H1 (cell line): ENCODE measurements around the gene PTPRJ. TPM values are rescaled to one million over a fixed set of nuclear protein-coding genes. Genes with fewer than 3 reads are reported as not detected.

ENCODE experiments used
- CTCF ChIA-PET: fragments of 300-600 bp; sonication (Branson Sonifier 250); formaldehyde crosslinking; loops from one replicate; lab custom pipeline; 2021; ENCODE audit not compliant: partially characterized antibody; lab: Charles Lee
- POLR2A ChIA-PET: fragments of 300-600 bp; sonication (Branson Sonifier 250); formaldehyde crosslinking; loops from one replicate; lab custom pipeline; 2021; ENCODE audit warnings: inconsistent platforms; ENCODE audit not compliant: partially characterized antibody; lab: Charles Lee
- DNase-seq, 2 experiments: peaks; one replicate each; pipeline versions ENCODE4 v3.0.0 to v3.0.0-alpha.2; 2010 to 2022; ENCODE audit warnings: low spot score in 2 of 2, low read depth in 1 of 2, mixed read lengths in 1 of 2
- FAIRE-seq: peaks from 2 replicates; lab custom pipeline; 2011; peaks lifted over from hg19 to GRCh38; lab: Jason Lieb, UNC
- H2AFZ ChIP-seq: 2 replicates; pipeline ENCODE4 v1.8.1; 2012; ENCODE audit warnings: low read length, inconsistent platforms
- H2AK5ac ChIP-seq: 2 replicates; pipeline ENCODE4 v1.6.1; 2013; ENCODE audit warnings: low read depth, low read length
- H2BK120ac ChIP-seq: replicated peaks from 2 replicates; pipeline ENCODE3; 2013; ENCODE audit warnings: low read depth, low read length, inconsistent platforms
- H2BK12ac ChIP-seq: 2 replicates; pipeline ENCODE4 v1.6.1; 2013; ENCODE audit warnings: low read depth, low read length
- H2BK15ac ChIP-seq: 2 replicates; pipeline ENCODE4 v1.6.1; 2013; ENCODE audit warnings: low read length
- H2BK20ac ChIP-seq: 2 replicates; pipeline ENCODE4 v1.6.1; 2013; ENCODE audit warnings: low read length
- H2BK5ac ChIP-seq: 2 replicates; pipeline ENCODE4 v1.6.1; 2013; ENCODE audit warnings: low read depth, low read length
- H3K14ac ChIP-seq: 2 replicates; pipeline ENCODE4 v1.6.1; 2013; ENCODE audit warnings: inconsistent platforms; ENCODE audit not compliant: insufficient read length
- H3K18ac ChIP-seq: 2 replicates; pipeline ENCODE4 v1.6.1; 2013; ENCODE audit warnings: low read length; ENCODE audit errors: extremely low read depth
- H3K23ac ChIP-seq: 2 replicates; pipeline ENCODE4 v1.6.1; 2013; ENCODE audit warnings: inconsistent platforms; ENCODE audit not compliant: insufficient read length
- H3K23me2 ChIP-seq: 2 replicates; pipeline ENCODE4 v1.6.1; 2013; ENCODE audit warnings: low read depth, low read length
- H3K27ac ChIP-seq: 2 replicates; pipeline ENCODE4 v1.6.1; 2011; ENCODE audit warnings: low read depth, low read length, inconsistent platforms
- H3K27me3 ChIP-seq, 4 experiments: replicated peaks in 1 of 4; 1 replicate in 1 of 4; 2 replicates in 3 of 4; pipeline versions ENCODE4 v1.6.1 to v1.8.1; 2011 to 2013; ENCODE audit warnings: low read length in 3 of 4, mild to moderate bottlenecking in 3 of 4, inconsistent platforms in 2 of 4, mixed read lengths in 2 of 4, moderate library complexity in 1 of 4; ENCODE audit not compliant: control insufficient read depth in 3 of 4, insufficient read depth in 3 of 4; ENCODE audit errors: extremely low read depth in 1 of 4
- H3K36me3 ChIP-seq, 4 experiments: 2 replicates each; pipeline versions ENCODE4 v1.6.1 to v1.8.1; 2011 to 2013; ENCODE audit warnings: mild to moderate bottlenecking in 4 of 4, low read length in 3 of 4, moderate library complexity in 2 of 4, control low read depth in 1 of 4, inconsistent platforms in 1 of 4; ENCODE audit not compliant: insufficient read depth in 4 of 4, control insufficient read depth in 2 of 4
- H3K4ac ChIP-seq: replicated peaks from 2 replicates; pipeline ENCODE3; 2013; ENCODE audit warnings: low read length, low read depth, mixed read lengths, inconsistent platforms; ENCODE audit not compliant: insufficient read length
- H3K4me1 ChIP-seq, 4 experiments: replicated peaks in 1 of 4; 1 replicate in 1 of 4; 2 replicates in 3 of 4; pipeline versions ENCODE4 v1.6.1 to v1.8.1; 2011 to 2013; ENCODE audit warnings: low read length in 3 of 4, inconsistent platforms in 2 of 4, mixed read lengths in 1 of 4; ENCODE audit not compliant: insufficient read depth in 4 of 4, control insufficient read depth in 3 of 4
- H3K4me2 ChIP-seq, 2 experiments: 2 replicates each; pipeline versions ENCODE4 v1.6.1 to v1.8.1; 2011 to 2013; ENCODE audit warnings: low read depth in 2 of 2, low read length in 2 of 2, control low read depth in 1 of 2, inconsistent platforms in 1 of 2, mild to moderate bottlenecking in 1 of 2; ENCODE audit not compliant: insufficient read depth in 1 of 2
- H3K4me3 ChIP-seq, 4 experiments: fragments of 200-600, 300-600 bp in 1 of 4; sonication (generic), shearing (Covaris generic), sonication (Bioruptor Twin) in 1 of 4; 2 replicates each; pipeline versions ENCODE4 v1.5.1 to v1.8.1; 2011 to 2016; ENCODE audit warnings: low read length in 4 of 4, low read depth in 3 of 4, control low read depth in 2 of 4, inconsistent platforms in 2 of 4, mild to moderate bottlenecking in 2 of 4, mixed read lengths in 1 of 4, moderate library complexity in 1 of 4; ENCODE audit not compliant: insufficient read depth in 2 of 4; ENCODE audit errors: extremely low read depth in 1 of 4
- H3K56ac ChIP-seq: replicated peaks from 2 replicates; pipeline ENCODE3; 2013; ENCODE audit warnings: low read depth, mild to moderate bottlenecking, mixed read lengths, low read length, inconsistent platforms; ENCODE audit not compliant: insufficient read length
- H3K79me1 ChIP-seq: 2 replicates; pipeline ENCODE4 v1.6.1; 2013; ENCODE audit warnings: low read depth, low read length, control low read depth
- H3K79me2 ChIP-seq, 2 experiments: 2 replicates each; pipeline versions ENCODE4 v1.6.1 to v1.8.1; 2012 to 2013; ENCODE audit warnings: low read length in 2 of 2, mild to moderate bottlenecking in 2 of 2, inconsistent platforms in 1 of 2; ENCODE audit not compliant: insufficient read depth in 2 of 2, control insufficient read depth in 1 of 2
- H3K9ac ChIP-seq, 4 experiments: replicated peaks in 1 of 4; 1 replicate in 1 of 4; 2 replicates in 3 of 4; pipeline versions ENCODE4 v1.6.1 to v1.8.1; 2011 to 2013; ENCODE audit warnings: low read depth in 3 of 4, low read length in 3 of 4, control low read depth in 2 of 4, mild to moderate bottlenecking in 2 of 4, moderate library complexity in 2 of 4, inconsistent platforms in 1 of 4; ENCODE audit errors: extremely low read depth in 1 of 4
- H3K9me3 ChIP-seq, 2 experiments: 2 replicates each; pipeline versions ENCODE4 v1.6.1 to v1.8.1; 2012 to 2013; ENCODE audit warnings: mild to moderate bottlenecking in 2 of 2, moderate library complexity in 2 of 2, control low read depth in 1 of 2, inconsistent platforms in 1 of 2, low read depth in 1 of 2, low read length in 1 of 2, mixed read lengths in 1 of 2; ENCODE audit not compliant: insufficient read depth in 2 of 2
- H4K20me1 ChIP-seq, 2 experiments: replicated peaks in 1 of 2; 2 replicates each; pipeline versions ENCODE3 to v1.8.1; 2011 to 2013; ENCODE audit warnings: inconsistent platforms in 2 of 2, low read length in 2 of 2, mild to moderate bottlenecking in 1 of 2; ENCODE audit not compliant: insufficient read depth in 2 of 2, control insufficient read depth in 1 of 2
- H4K5ac ChIP-seq: 2 replicates; pipeline ENCODE4 v1.6.1; 2013; ENCODE audit warnings: low read length, low read depth, mixed read lengths, inconsistent platforms; ENCODE audit not compliant: insufficient read length
- H4K8ac ChIP-seq: 2 replicates; pipeline ENCODE4 v1.8.0; 2013; ENCODE audit warnings: mild to moderate bottlenecking, moderate library complexity, low read length, inconsistent platforms; ENCODE audit not compliant: insufficient read depth; ENCODE audit errors: extremely low read depth
- H4K91ac ChIP-seq: replicated peaks from 2 replicates; pipeline ENCODE3; 2013; ENCODE audit warnings: low read length, mixed read lengths, inconsistent platforms; ENCODE audit not compliant: insufficient read length
- CBX8 ChIP-seq: fragments of 300-800, 300-1000 bp; sonication (generic); IDR thresholded peaks from 2 replicates; pipeline ENCODE4 v1.7.1; 2016; ENCODE audit warnings: low read depth, low read length, borderline replicate concordance
- CEBPB ChIP-seq: IDR thresholded peaks from 2 replicates; pipeline ENCODE4 v1.6.1; 2012; ENCODE audit warnings: low read depth, low read length
- CHD1 ChIP-seq: IDR thresholded peaks from 2 replicates; pipeline ENCODE4 v1.6.1; 2012; ENCODE audit warnings: low read depth, low read length, improper control_type of control experiment
- CTBP2 ChIP-seq: IDR thresholded peaks from 2 replicates; pipeline ENCODE4 v1.7.0; 2011; ENCODE audit warnings: borderline replicate concordance, mild to moderate bottlenecking, moderate library complexity, mixed read lengths, low read length; ENCODE audit not compliant: insufficient read depth, insufficient read length
- FOSL1 ChIP-seq: IDR thresholded peaks from 2 replicates; pipeline ENCODE4 v1.6.1; 2011; ENCODE audit warnings: mild to moderate bottlenecking, low read depth, low read length, moderate library complexity; ENCODE audit not compliant: insufficient read depth
- GTF2F1 ChIP-seq: IDR thresholded peaks from 2 replicates; pipeline ENCODE4 v1.6.1; 2012; ENCODE audit warnings: low read depth, low read length, improper control_type of control experiment, borderline replicate concordance
- HDAC2 ChIP-seq, 2 experiments: fragments of 300-600 bp in 1 of 2; sonication (generic) in 1 of 2; IDR thresholded peaks; 2 replicates each; pipeline ENCODE4 v1.6.1; 2011 to 2012; ENCODE audit warnings: low read depth in 2 of 2, low read length in 2 of 2, mild to moderate bottlenecking in 2 of 2, moderate library complexity in 2 of 2, borderline replicate concordance in 1 of 2, inconsistent platforms in 1 of 2
- JUND ChIP-seq: IDR thresholded peaks from 2 replicates; pipeline ENCODE4 v1.6.1; 2011; ENCODE audit warnings: mild to moderate bottlenecking, improper control_type of control experiment, low read length
- KDM1A ChIP-seq: fragments of 200-600, 300-600 bp; sonication (generic); IDR thresholded peaks from 2 replicates; pipeline ENCODE4 v1.7.1; 2016; ENCODE audit warnings: mild to moderate bottlenecking, low read length, borderline replicate concordance
- POLR2A ChIP-seq, 2 experiments: IDR thresholded peaks; 1 replicate in 1 of 2; 2 replicates in 1 of 2; pipeline ENCODE4 v1.6.1; 2011; ENCODE audit warnings: low read depth in 2 of 2, low read length in 2 of 2, mild to moderate bottlenecking in 2 of 2; ENCODE audit errors: control extremely low read depth in 1 of 2
- TBP ChIP-seq: IDR thresholded peaks from 2 replicates; pipeline ENCODE4 v1.6.1; 2011; ENCODE audit warnings: low read depth, low read length, improper control_type of control experiment
- WGBS, 2 experiments: shearing (Covaris generic) in 1 of 2; methylation state at CpG; one replicate each; pipeline versions ENCODE4 v1.1.6 to v1.1.7; 2013 to 2015; ENCODE audit warnings: low lambda C conversion rate in 2 of 2, mixed read lengths in 2 of 2, inconsistent platforms in 1 of 2, low coverage in 1 of 2, missing lambda C conversion rate in 1 of 2; ENCODE audit not compliant: insufficient replicate concordance in 2 of 2, insufficient coverage in 1 of 2, insufficient read length in 1 of 2; ENCODE audit errors: extremely low coverage in 1 of 2, missing lambda C conversion rate in 1 of 2; 5-methylcytosine and 5-hydroxymethylcytosine counted together
- polyA plus RNA-seq, 7 experiments: library from polyadenylated mRNA; depleted of rRNA in 3 of 7; stranded (reverse) in 5 of 7; unstranded in 2 of 7; fragments of >200 nt in 5 of 7; fragments of 200-250 nt in 2 of 7; gene quantifications; 1 replicate in 5 of 7; 2 replicates in 1 of 7; 4 replicates in 1 of 7; pipeline versions ENCODE4 v1.2.1 to v1.2.3, GENCODE V29; 2011 to 2013; ENCODE audit warnings: missing spikeins in 2 of 7, mixed read lengths in 2 of 7
- total RNA-seq: library from RNA; stranded (reverse); fragmentation: NEBNext Ultra II Directional; extraction: Animal tissue kit (Norgen Biotek cat#: 25700); gene quantifications from 2 replicates; pipeline ENCODE4 v1.2.1, GENCODE V29; 2021
- TF ChIP-seq, protein P1 (sequence below): IDR thresholded peaks from 2 replicates; pipeline ENCODE4 v1.6.1; 2012; ENCODE audit warnings: inconsistent platforms

Gene PTPRJ
- total and polyA plus RNA-seq, 2 of the 8 experiments (the other 6 are each of a cell fraction or from before 2014, with no cell fraction given) = 4.4 to 22.6 TPM

DNA sequence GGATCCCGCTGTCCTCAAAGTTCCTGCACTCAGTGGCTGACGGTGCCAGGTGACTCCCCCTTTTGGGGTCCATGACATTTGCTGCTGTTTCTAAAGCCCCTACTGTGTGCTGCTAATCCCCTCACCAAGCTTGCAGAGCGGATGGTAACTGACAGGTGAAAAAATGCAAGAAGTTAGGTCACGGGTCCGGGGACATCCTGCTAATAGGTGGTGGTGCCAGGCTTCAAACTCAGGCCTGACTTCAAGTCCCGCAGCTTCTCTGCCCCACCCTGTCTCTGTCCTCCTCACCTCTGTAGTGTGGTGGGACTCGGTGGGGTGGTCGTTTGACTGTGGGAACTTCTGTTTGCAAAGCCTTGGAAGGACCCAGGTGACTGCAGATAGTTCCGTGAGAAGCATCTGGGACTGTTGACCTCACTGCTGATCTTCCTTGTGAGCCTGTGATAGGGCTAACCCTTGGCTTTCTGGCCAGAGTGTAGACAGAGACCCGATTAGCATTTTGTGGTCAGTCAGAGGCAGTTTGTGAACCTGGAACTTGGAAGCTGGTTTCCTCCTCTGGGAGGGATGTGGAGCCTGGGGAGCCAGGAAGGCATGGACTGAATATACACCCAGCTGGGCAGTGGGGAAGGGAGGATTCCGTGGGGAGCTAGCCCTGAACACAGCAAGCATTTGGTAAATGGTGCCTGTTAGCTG is 120.8 kb downstream of the PTPRJ start:
- peaks cover 0 to 5% of the 10 kb centered on the region in 2 experiments; a peak in 2 of 4 replicates for H3K79me2 ChIP-seq
- H2BK20ac ChIP-seq = no peak overlapping the region
- H2BK12ac ChIP-seq = no peak overlapping the region
- H3K18ac ChIP-seq = no peak overlapping the region
- H3K4ac ChIP-seq = no peak overlapping the region
- no peak overlapping the region for H3K14ac ChIP-seq
- H3K9ac ChIP-seq = no peak overlapping the region
- peaks cover 0 to 18% (median 10%) of the 10 kb centered on the region in 4 experiments; a peak in 6 of 7 replicates for H3K4me1 ChIP-seq
- peaks cover 7% of the 10 kb centered on the region; the same call in 1 of the 2 replicates for H3K79me1 ChIP-seq
- no peaks in the 10 kb centered on the region for H4K20me1 ChIP-seq
- no peaks in the 10 kb centered on the region for H3K36me3 ChIP-seq
- 0 out of 2 replicates have a peak overlapping the region, but pooled peaks have one; percentile 65 for H2BK15ac ChIP-seq
- CTCF ChIA-PET = interaction anchor here (0.5 to 5.3 kb wide), 5 partner anchors 7 to 276 kb away, joined by 3 to 34 read pairs (median 4); no protein-coding TSS in a partner anchor
- no peak overlapping the region for H4K91ac ChIP-seq
- WGBS, 2 experiments = 85% methylated on average over 11 of the region's 11 CpGs; no CpG with 5 or more reads in 1 of the 2 experiments
- H3K9me3 ChIP-seq = no peaks in the 10 kb centered on the region
- peak in 1 of 2 experiments; percentile 43 for DNase-seq
- H2AK5ac ChIP-seq = no peak overlapping the region
- no peaks in the 10 kb centered on the region for H3K27me3 ChIP-seq
- no peak overlapping the region for H2BK120ac ChIP-seq
- H4K8ac ChIP-seq = 0 out of 2 replicates have a peak overlapping the region, but pooled peaks have one; percentile 11
- no peak overlapping the region for H2AFZ ChIP-seq
- H2BK5ac ChIP-seq = 0 out of 2 replicates have a peak overlapping the region, but pooled peaks have one; percentile 5
- H3K23ac ChIP-seq = no peak overlapping the region
- H3K4me3 ChIP-seq = no peak overlapping the region
- no peak overlapping the region for H3K56ac ChIP-seq
- H4K5ac ChIP-seq = no peak overlapping the region
- POLR2A ChIA-PET = no interaction called here
- no peak overlapping the region for H3K4me2 ChIP-seq
- H3K27ac ChIP-seq = no peak overlapping the region
- no peaks in the 10 kb centered on the region for H3K23me2 ChIP-seq
- no peak for FAIRE-seq
- TF ChIP-seq GTF2F1 (no peak), KDM1A (no peak), JUND (no peak), FOSL1 (no peak), TBP (no peak), HDAC2 (IDR thresholded peaks at IDR 0.05; ENCODE audit: borderline replicate concordance in 1 of 2, low read depth in 2 of 2, low read length in 2 of 2) (no peak), CHD1 (no peak), CBX8 (no peak), POLR2A (IDR thresholded peaks at IDR 0.05; ENCODE audit: control extremely low read depth in 1 of 2, low read depth in 2 of 2, low read length in 2 of 2) (no peak), CEBPB (no peak), CTBP2 (no peak)
- TF ChIP-seq, protein P1, sequence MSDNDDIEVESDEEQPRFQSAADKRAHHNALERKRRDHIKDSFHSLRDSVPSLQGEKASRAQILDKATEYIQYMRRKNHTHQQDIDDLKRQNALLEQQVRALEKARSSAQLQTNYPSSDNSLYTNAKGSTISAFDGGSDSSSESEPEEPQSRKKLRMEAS = no peak
